Suprapubic skin (tissue), 3 donors: ENCODE measurements around the gene BDKRB2.

Experiments
- CTCF ChIP-seq, 2 donors: fragments of 200-600 bp in 1 of 2; fragments of 450-650 bp in 1 of 2; sonication (generic) in 1 of 2; IDR thresholded peaks; one replicate each; pipeline ENCODE4 v1.5.1; 2016 to 2019; ENCODE audit warnings: antibody characterized with exemption in 2 of 2, mild to moderate bottlenecking in 1 of 2, moderate library complexity in 1 of 2
- POLR2AphosphoS5 ChIP-seq, 3 donors: sonication (generic); formaldehyde crosslinking; IDR thresholded peaks; one replicate each; pipeline ENCODE4 v1.6.1; 2017; ENCODE audit warnings: antibody characterized with exemption in 3 of 3

GRCh38 chr14:96158735-96159134, 45.9 kb upstream of the BDKRB2 start:
- TF ChIP-seq CTCF (IDR thresholded peaks at IDR 0.05): no peak
- TF ChIP-seq POLR2AphosphoS5 (IDR thresholded peaks at IDR 0.05): no peak
